Keratinocyte (primary cell): ENCODE measurements around the gene CES2. TPM values are rescaled to one million over a fixed set of nuclear protein-coding genes. Genes with fewer than 3 reads are reported as not detected.

Experiments used
- DNase-seq: peaks from one replicate; pipeline ENCODE4 v3.0.0-alpha.2; 2011; ENCODE audit warnings: low read depth, missing footprints, low spot score
- FAIRE-seq: peaks from 2 replicates; lab custom pipeline; 2011; peaks lifted over from hg19 to GRCh38; lab: Jason Lieb, UNC
- H2AFZ ChIP-seq: 2 replicates; pipeline ENCODE4 v1.6.0; 2012; ENCODE audit warnings: low read length, control low read depth, inconsistent platforms; ENCODE audit not compliant: control insufficient read depth
- H3K27ac ChIP-seq: 2 replicates; pipeline ENCODE4 v1.5.1; 2011; ENCODE audit warnings: low read length; ENCODE audit not compliant: control insufficient read depth, insufficient read depth
- H3K27me3 ChIP-seq: 3 replicates; pipeline ENCODE4 v1.6.0; 2011; ENCODE audit warnings: low read length; ENCODE audit not compliant: control insufficient read depth, insufficient read depth; ENCODE audit errors: extremely low read depth
- H3K36me3 ChIP-seq, 2 experiments: 2 replicates in 1 of 2; 3 replicates in 1 of 2; pipeline ENCODE4 v1.5.1; 2011; ENCODE audit warnings: low read length in 2 of 2, mild to moderate bottlenecking in 1 of 2; ENCODE audit not compliant: control insufficient read depth in 2 of 2, insufficient read depth in 2 of 2; ENCODE audit errors: extremely low read depth in 1 of 2
- H3K4me1 ChIP-seq: 3 replicates; pipeline ENCODE4 v1.5.1; 2011; ENCODE audit warnings: low read length; ENCODE audit not compliant: control insufficient read depth, insufficient read depth; ENCODE audit errors: extremely low read depth
- H3K4me2 ChIP-seq: 3 replicates; pipeline ENCODE4 v1.6.0; 2011; ENCODE audit warnings: low read depth, low read length; ENCODE audit not compliant: control insufficient read depth, insufficient read depth; ENCODE audit errors: extremely low read depth
- H3K4me3 ChIP-seq, 3 experiments: fragments of 200-600 bp in 1 of 3; sonication (generic) in 1 of 3; 2 replicates in 2 of 3; 3 replicates in 1 of 3; pipeline ENCODE4 v1.5.1; 2011 to 2016; ENCODE audit warnings: low read length in 3 of 3, mild to moderate bottlenecking in 3 of 3, control low read depth in 2 of 3, inconsistent platforms in 1 of 3, low read depth in 1 of 3, mixed read lengths in 1 of 3, mixed run types in 1 of 3, moderate library complexity in 1 of 3; ENCODE audit not compliant: control insufficient read depth in 2 of 3, insufficient read depth in 2 of 3; ENCODE audit errors: extremely low read depth in 1 of 3
- H3K79me2 ChIP-seq: 2 replicates; pipeline ENCODE4 v1.6.0; 2012; ENCODE audit warnings: low read length; ENCODE audit not compliant: control insufficient read depth, insufficient read depth
- H3K9ac ChIP-seq: 3 replicates; pipeline ENCODE4 v1.6.0; 2011; ENCODE audit warnings: low read length; ENCODE audit not compliant: control insufficient read depth, insufficient read depth; ENCODE audit errors: extremely low read depth
- H3K9me1 ChIP-seq: 3 replicates; pipeline ENCODE4 v1.6.0; 2011; ENCODE audit warnings: low read length; ENCODE audit not compliant: control insufficient read depth, insufficient read depth; ENCODE audit errors: extremely low read depth
- H3K9me3 ChIP-seq: 2 replicates; pipeline ENCODE4 v1.5.1; 2012; ENCODE audit warnings: low read depth, low read length; ENCODE audit not compliant: control insufficient read depth
- H4K20me1 ChIP-seq: 3 replicates; pipeline ENCODE4 v1.6.0; 2011; ENCODE audit warnings: low read length; ENCODE audit not compliant: control insufficient read depth, insufficient read depth; ENCODE audit errors: extremely low read depth
- CTCF ChIP-seq, 3 experiments: IDR thresholded peaks in 1 of 3; conservative IDR thresholded peaks in 1 of 3; optimal IDR thresholded peaks in 1 of 3; 2 replicates in 2 of 3; 3 replicates in 1 of 3; pipeline versions ENCODE3 to v1.5.1; 2011; ENCODE audit warnings: low read length in 3 of 3, mild to moderate bottlenecking in 3 of 3, moderate library complexity in 2 of 3, control low read depth in 1 of 3, inconsistent platforms in 1 of 3; ENCODE audit not compliant: insufficient read depth in 2 of 3; ENCODE audit errors: extremely low read depth in 1 of 3
- EZH2 ChIP-seq: IDR thresholded peaks from one replicate; pipeline ENCODE4 v1.6.1; 2012; ENCODE audit warnings: inconsistent platforms, mild to moderate bottlenecking, low read length, moderate library complexity
- dilution Hi-C: fragments of 300-500 bp; cut with MboI; formaldehyde crosslinking; loops from one replicate; pipeline ENCODE4 v1.7.0; 2020; ENCODE audit warnings: low sequenced_read_pairs; ENCODE audit not compliant: extremely low pct_ligation_motif_present
- polyA plus RNA-seq, 5 experiments: library from polyadenylated mRNA; depleted of rRNA in 3 of 5; stranded (reverse) in 3 of 5; stranded (forward) in 1 of 5; unstranded in 1 of 5; fragments of >200 nt; gene quantifications; 1 replicate in 1 of 5; 2 replicates in 3 of 5; 3 replicates in 1 of 5; pipeline versions ENCODE4 v1.2.1 to v1.2.3, GENCODE V29; 2011 to 2012; ENCODE audit warnings: missing spikeins in 2 of 5, low read depth in 1 of 5, low replicate concordance in 1 of 5

The CES2 gene
- polyA plus RNA-seq, 1 donor (not counting 4 experiments of a cell fraction or from before 2014, with no cell fraction given) = 41.6 TPM

- Histone ChIP-seq H3K9me3 (no peaks in the 10 kb centered on the region), H4K20me1 (peaks cover 5% of the 10 kb centered on the region), H3K4me1 (no peaks in the 10 kb centered on the region), H2AFZ (no peak overlapping the region), H3K27me3 (no peaks in the 10 kb centered on the region), H3K79me2 (peaks cover 16% of the 10 kb centered on the region), H3K4me3 (no peak overlapping the region), H3K9me1 (no peaks in the 10 kb centered on the region), H3K36me3 (peaks cover 12 to 15% of the 10 kb centered on the region in 2 experiments), H3K27ac (no peak overlapping the region), H3K4me2 (no peak overlapping the region), H3K9ac (no peak overlapping the region)
- DNase-seq (no peak), FAIRE-seq (no peak)
- TF ChIP-seq CTCF (optimal IDR thresholded peaks at IDR 0.05 in 1 of 3, IDR thresholded peaks at IDR 0.05 in 1 of 3, conservative IDR thresholded peaks at IDR 0.05 in 1 of 3; ENCODE audit: extremely low read depth in 1 of 3, insufficient read depth in 2 of 3, low read length in 3 of 3) (no peak), EZH2 (no peak)
- dilution Hi-C loops = no loop called here
Observed at GRCh38 chr16:66889622-66890021, 45.7 kb upstream of the CES2 start.

GRCh38 chr16:66890799-66891198 is 44.5 kb upstream of the CES2 start:
- H3K27ac ChIP-seq = no peak overlapping the region
- no peak for FAIRE-seq
- peaks cover 5% of the 10 kb centered on the region for H4K20me1 ChIP-seq
- dilution Hi-C loops = no loop called here
- no peak overlapping the region for H3K4me2 ChIP-seq
- H3K4me3 ChIP-seq = no peak overlapping the region
- H3K36me3 ChIP-seq = peaks cover 3 to 6% of the 10 kb centered on the region in 2 experiments
- H3K4me1 ChIP-seq = peaks cover 3% of the 10 kb centered on the region
- no peaks in the 10 kb centered on the region for H3K27me3 ChIP-seq
- H3K9me3 ChIP-seq = no peaks in the 10 kb centered on the region
- H3K79me2 ChIP-seq = peaks cover 6% of the 10 kb centered on the region
- no peak overlapping the region for H2AFZ ChIP-seq
- H3K9me1 ChIP-seq = no peaks in the 10 kb centered on the region
- DNase-seq = no peak
- TF ChIP-seq EZH2 (no peak), CTCF (optimal IDR thresholded peaks at IDR 0.05 in 1 of 3, IDR thresholded peaks at IDR 0.05 in 1 of 3, conservative IDR thresholded peaks at IDR 0.05 in 1 of 3; ENCODE audit: extremely low read depth in 1 of 3, insufficient read depth in 2 of 3, low read length in 3 of 3) (no peak)
- no peak overlapping the region for H3K9ac ChIP-seq
